Dermis microvascular lymphatic vessel endothelial cell (primary cell): ENCODE results near the gene KLF12. TPM values are rescaled to one million over a fixed set of nuclear protein-coding genes. Genes with fewer than 3 reads are reported as not detected.

Source experiments
- DNase-seq, 2 donors: peaks; one replicate each; pipeline versions ENCODE4 v3.0.0 to v3.0.0-alpha.2; 2010; ENCODE audit warnings: low read depth in 2 of 2
- total RNA-seq: library from RNA; depleted of rRNA; stranded (reverse); fragments of >200 nt; gene quantifications from 2 replicates; pipeline ENCODE4 v1.2.1, GENCODE V29; 2014

Gene KLF12
- total RNA-seq: 3.0 TPM in 2 replicates

- peak in 1 of 2 donors; percentile 76 for DNase-seq
These were observed at the start of gene KLF12 for GRCh38 chr13:74134221-74134776. Gene KLF12, minus strand, starts transcription at chr13:74134404.

- no peak for DNase-seq
These were observed 48.3 kb upstream of the KLF12 start for GRCh38 chr13:74182491-74182890.

DNA sequence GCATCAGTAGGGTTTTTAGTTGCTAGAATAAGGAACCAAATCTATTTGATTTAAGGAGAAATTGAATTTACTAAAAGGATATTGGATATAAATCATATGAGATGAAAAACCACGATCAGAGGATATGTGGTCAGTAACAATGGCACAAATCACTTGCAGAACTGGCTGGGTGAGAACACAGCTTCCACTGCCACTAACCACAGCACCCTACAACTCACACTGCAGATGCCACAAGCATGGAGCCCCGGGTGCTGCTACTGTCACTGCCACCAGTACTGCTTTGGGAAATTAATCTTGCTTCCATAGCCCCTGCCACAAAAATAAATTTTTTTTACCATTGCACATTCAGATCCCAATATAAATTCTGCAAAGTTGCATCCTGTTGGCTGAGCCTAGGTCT lies 40.6 kb upstream of the KLF12 start:
- DNase-seq: no peak

DNA sequence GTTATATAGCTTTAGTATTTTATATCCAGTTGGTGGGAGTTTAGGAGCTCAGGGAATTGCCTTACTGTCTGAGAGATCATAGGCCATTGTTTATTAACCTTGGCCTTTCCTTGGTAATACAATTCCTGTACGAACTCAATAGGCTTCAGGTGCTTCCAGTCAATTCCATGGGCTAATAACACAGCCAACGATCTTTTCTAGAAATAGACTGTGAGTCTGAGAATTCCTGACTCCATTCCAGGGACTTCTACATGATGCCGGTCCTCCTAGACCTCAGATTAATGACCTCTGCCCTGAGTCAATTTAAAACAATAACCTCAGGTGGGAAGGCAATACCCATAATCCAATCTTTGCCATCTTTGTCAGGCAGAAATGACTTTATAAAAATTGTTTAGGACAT lies 39.6 kb upstream of the KLF12 start:
- DNase-seq: no peak

- DNase-seq: no peak
These were observed 37.4 kb upstream of the KLF12 start for GRCh38 chr13:74171641-74172040.

- DNase-seq: no peak
These were observed 35.5 kb upstream of the KLF12 start for GRCh38 chr13:74169676-74170075.

DNA sequence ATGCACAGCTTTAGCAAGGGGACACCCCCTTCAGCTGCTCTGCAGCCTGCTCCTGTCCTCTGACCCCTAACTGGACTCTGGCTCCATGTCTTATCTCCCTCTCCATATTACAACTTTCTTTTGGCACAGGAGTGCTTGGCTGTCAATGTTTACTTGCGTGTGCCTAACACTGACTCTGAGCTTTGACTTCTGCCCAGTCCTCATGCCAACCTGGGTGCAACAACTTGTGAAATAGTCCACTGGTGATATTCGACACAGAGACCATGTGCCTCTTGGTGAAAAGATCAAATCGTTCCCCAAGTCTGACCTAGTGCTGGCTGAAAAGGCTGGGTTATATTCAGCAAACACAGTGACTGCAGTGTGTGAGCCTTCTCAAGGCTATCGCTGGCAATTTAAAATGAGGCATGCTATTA lies 34.1 kb upstream of the KLF12 start:
- DNase-seq: no peak

DNA sequence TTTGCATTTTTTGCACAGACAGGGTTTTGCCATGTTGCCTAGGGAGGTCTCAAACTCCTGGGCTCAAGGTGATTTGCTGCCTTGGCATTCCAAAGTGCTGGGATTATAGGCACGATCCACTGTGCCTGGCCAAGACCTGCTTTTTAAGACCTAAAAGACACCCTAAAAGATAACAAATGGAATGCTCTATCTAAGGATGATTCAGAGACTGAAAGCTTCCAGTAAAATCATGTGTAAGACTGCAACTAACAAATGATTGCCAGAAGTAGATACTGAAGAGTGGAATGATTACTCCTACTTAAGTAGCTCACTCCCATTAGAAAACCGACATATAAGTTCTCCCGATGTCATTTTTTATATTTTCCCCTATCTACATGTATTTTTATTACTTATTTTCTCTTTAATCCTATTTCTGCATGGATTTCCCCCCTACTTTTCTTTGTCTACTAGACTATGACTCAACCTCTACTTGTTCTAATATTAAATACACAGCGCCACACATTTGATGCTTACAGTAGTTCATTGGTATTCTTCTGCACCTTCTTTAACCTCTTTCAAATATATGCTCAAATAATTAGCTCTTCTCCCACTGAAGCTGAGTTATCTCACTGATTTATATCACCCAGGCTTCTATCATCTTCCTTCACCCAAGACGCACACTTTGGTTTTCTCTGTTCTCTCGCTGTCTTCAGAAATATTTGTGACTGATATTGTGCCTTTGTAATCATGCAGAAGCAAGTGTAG lies 32.2 kb upstream of the KLF12 start:
- DNase-seq: no peak

DNA sequence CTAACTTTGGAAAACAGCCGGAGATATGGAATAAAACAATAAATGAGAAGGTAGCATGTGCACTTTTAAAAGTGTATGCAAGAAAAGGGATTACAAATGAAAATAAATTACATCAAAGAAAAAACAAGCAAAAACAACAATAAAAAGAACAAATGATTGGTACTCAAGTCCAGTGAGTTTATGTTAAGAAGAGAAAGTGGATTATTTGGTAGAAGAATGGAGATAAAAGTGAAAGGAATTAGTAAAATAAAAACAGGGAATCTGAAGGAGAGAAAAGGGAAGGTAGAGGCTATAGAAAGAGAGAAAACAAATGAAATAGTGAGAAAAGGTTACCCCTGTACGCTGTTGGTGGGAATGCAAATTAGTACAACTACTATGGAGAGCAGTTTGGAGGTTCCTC lies 28.6 kb upstream of the KLF12 start:
- no peak for DNase-seq

DNA sequence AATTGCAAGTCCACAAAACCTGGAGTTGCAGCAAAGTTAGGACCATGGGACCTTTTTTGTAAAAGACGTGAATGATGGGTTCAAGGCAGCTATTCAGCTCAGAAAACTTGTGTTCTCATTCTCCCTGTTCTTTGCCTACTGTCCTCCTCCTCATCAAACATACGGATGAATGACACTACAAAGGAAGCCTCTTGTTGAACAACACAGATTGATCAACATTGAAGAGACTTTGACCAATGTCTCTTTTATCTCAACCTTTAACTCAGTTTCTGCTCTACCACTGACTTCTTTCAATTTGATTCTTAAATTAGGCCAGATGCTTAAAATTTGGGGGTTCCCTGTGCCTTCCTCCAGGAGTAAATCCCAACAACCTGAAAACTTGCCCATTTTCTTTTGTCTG lies 27.9 kb upstream of the KLF12 start:
- no peak for DNase-seq

DNA sequence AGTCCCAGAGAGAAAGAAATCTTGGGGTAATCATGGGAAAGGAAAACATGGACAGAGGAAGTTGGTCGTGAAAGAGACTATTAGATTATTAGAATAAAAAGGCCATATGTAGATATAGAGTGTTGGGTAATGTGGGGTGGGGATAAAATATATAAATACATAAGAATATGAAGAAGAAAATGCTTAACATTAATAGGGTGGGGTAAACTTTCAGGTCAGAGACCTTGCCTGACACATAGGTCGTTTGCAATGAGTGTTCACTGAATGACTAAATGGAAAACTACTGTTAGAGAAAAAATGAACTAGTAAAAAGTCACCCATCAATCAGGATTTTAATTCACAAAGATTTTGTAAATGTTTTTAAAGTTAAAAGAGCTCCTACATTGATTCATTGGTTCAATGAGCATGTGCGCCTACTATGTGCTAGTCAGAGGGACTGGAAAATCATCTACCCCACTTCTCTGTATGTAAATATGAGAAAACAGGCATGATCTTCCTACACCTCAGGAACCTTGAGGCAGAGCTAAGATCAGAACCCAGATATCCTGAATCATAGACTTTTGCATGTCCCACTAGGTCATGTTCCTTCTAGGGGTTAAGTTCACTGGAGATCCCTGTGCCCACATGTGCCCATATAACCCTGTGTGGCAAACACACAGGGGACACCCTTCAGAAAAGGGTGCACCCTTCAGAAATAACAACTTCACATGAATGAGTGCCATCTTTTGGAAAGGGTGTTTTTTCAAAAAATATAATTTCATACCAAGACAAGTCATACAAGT lies 24.6 kb upstream of the KLF12 start:
- DNase-seq: no peak

- no peak for DNase-seq
These were observed 23.8 kb upstream of the KLF12 start for GRCh38 chr13:74158028-74158427.

GRCh38 chr13:74154981-74155380 lies 20.8 kb upstream of the KLF12 start:
- no peak for DNase-seq

DNA sequence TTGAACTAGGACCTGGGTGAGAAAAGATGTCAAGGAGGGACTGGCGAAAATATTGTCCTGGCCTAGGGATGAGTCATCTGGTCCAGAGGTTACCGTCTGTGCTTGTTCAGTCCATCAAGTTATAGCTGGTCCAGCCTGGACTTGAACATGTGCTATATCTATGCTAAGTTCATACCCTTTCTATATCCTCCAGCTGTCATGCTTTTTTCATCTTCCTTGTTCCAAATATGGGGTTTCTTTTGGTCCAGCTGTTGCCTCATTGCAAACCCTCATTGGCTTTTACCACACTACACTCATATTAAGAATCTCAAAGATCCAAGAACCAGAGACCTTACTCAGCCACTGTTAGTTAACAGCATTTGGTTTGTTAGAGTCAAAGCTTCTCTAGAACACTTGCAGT lies 19.1 kb upstream of the KLF12 start:
- DNase-seq: no peak

- DNase-seq: no peak
These were observed 17.7 kb upstream of the KLF12 start for GRCh38 chr13:74151859-74152258.

- no peak for DNase-seq
These were observed 14.1 kb upstream of the KLF12 start for GRCh38 chr13:74148352-74148751.

GRCh38 chr13:74145249-74145975 lies 11.2 kb upstream of the KLF12 start:
- DNase-seq: no peak

DNA sequence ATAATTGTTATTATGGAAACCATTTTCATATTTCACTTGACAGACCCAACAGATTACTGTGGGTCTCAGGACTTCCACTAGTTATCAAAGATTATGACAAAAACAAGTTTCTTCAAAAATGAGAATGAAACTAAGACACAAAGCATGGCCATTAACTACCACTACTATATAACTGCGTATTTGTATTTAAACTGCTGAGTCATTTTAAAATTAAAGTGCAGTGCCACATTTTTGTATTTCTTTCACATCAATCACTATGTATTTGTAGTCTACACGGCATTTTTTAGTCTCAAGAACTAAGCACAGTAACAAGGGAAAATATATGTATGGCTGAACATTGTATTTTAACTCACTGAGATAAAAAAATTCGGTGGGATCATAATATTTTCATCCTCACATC lies 10.1 kb upstream of the KLF12 start:
- no peak for DNase-seq

- DNase-seq: no peak
These were observed 8.1 kb upstream of the KLF12 start for GRCh38 chr13:74142257-74142656.

DNA sequence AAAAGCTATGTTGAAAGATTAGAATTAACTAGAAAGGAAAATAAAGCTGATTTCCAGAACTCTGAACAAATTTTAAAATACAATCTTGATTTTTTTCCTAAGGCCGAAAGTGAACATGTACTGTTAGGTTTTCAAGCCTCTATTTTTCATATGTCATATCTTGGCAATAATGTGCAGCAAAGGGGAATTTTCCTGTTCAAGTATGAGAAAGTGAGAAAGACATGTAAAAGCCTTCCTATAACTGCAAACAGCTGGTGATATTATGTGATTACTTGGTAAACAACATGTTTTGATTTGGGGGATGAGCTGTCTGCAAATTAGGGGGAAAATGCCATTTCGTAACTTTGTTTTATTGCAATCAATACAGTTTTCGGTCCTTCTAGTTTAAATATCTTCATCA lies 4.0 kb upstream of the KLF12 start:
- DNase-seq: no peak

DNA sequence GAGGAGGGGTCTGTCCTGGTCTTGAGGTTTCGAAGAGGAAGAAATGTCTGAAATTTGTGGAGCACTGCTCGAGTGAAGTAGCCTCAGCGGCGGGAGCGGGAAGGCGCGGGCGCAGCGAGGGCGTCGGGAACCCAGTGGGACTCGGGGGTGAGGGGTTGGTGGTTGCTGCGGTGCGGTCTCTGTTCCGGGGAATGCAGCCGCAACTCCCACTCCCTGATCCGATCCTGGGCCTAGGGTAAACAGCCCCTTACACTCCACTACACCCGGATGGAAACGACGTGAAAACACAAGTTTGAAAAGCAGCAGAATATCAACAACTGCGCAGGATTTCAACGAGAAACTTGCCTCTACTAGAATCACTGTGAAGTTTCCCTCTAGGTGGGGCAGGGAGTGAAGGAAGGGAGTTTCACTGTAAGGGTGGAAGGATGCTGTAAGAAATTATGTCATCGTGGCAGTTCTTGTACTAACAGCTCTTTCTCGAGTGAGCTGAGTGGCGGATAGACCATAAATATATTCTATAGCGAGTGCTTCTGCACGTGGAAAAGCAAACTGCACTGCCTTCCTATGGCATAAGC lies 2.0 kb upstream of the KLF12 start:
- peak in 1 of 2 donors; percentile 16 for DNase-seq
